H1 (cell line): ENCODE measurements around the gene MAD2L1BP. TPM values are rescaled to one million over a fixed set of nuclear protein-coding genes. Genes with fewer than 3 reads are reported as not detected.

ENCODE experiments used
- CTCF ChIA-PET: fragments of 300-600 bp; sonication (Branson Sonifier 250); formaldehyde crosslinking; loops from one replicate; lab custom pipeline; 2021; ENCODE audit not compliant: partially characterized antibody; lab: Charles Lee
- POLR2A ChIA-PET: fragments of 300-600 bp; sonication (Branson Sonifier 250); formaldehyde crosslinking; loops from one replicate; lab custom pipeline; 2021; ENCODE audit warnings: inconsistent platforms; ENCODE audit not compliant: partially characterized antibody; lab: Charles Lee
- DNase-seq, 2 experiments: peaks; one replicate each; pipeline versions ENCODE4 v3.0.0 to v3.0.0-alpha.2; 2010 to 2022; ENCODE audit warnings: low spot score in 2 of 2, low read depth in 1 of 2, mixed read lengths in 1 of 2
- FAIRE-seq: peaks from 2 replicates; lab custom pipeline; 2011; peaks lifted over from hg19 to GRCh38; lab: Jason Lieb, UNC
- H2AFZ ChIP-seq: 2 replicates; pipeline ENCODE4 v1.8.1; 2012; ENCODE audit warnings: low read length, inconsistent platforms
- H2AK5ac ChIP-seq: 2 replicates; pipeline ENCODE4 v1.6.1; 2013; ENCODE audit warnings: low read depth, low read length
- H2BK120ac ChIP-seq: replicated peaks from 2 replicates; pipeline ENCODE3; 2013; ENCODE audit warnings: low read depth, low read length, inconsistent platforms
- H2BK12ac ChIP-seq: 2 replicates; pipeline ENCODE4 v1.6.1; 2013; ENCODE audit warnings: low read depth, low read length
- H2BK15ac ChIP-seq: 2 replicates; pipeline ENCODE4 v1.6.1; 2013; ENCODE audit warnings: low read length
- H2BK20ac ChIP-seq: 2 replicates; pipeline ENCODE4 v1.6.1; 2013; ENCODE audit warnings: low read length
- H2BK5ac ChIP-seq: 2 replicates; pipeline ENCODE4 v1.6.1; 2013; ENCODE audit warnings: low read depth, low read length
- H3K14ac ChIP-seq: 2 replicates; pipeline ENCODE4 v1.6.1; 2013; ENCODE audit warnings: inconsistent platforms; ENCODE audit not compliant: insufficient read length
- H3K18ac ChIP-seq: 2 replicates; pipeline ENCODE4 v1.6.1; 2013; ENCODE audit warnings: low read length; ENCODE audit errors: extremely low read depth
- H3K23ac ChIP-seq: 2 replicates; pipeline ENCODE4 v1.6.1; 2013; ENCODE audit warnings: inconsistent platforms; ENCODE audit not compliant: insufficient read length
- H3K23me2 ChIP-seq: 2 replicates; pipeline ENCODE4 v1.6.1; 2013; ENCODE audit warnings: low read depth, low read length
- H3K27ac ChIP-seq: 2 replicates; pipeline ENCODE4 v1.6.1; 2011; ENCODE audit warnings: low read depth, low read length, inconsistent platforms
- H3K27me3 ChIP-seq, 4 experiments: replicated peaks in 1 of 4; 1 replicate in 1 of 4; 2 replicates in 3 of 4; pipeline versions ENCODE4 v1.6.1 to v1.8.1; 2011 to 2013; ENCODE audit warnings: low read length in 3 of 4, mild to moderate bottlenecking in 3 of 4, inconsistent platforms in 2 of 4, mixed read lengths in 2 of 4, moderate library complexity in 1 of 4; ENCODE audit not compliant: control insufficient read depth in 3 of 4, insufficient read depth in 3 of 4; ENCODE audit errors: extremely low read depth in 1 of 4
- H3K36me3 ChIP-seq, 4 experiments: 2 replicates each; pipeline versions ENCODE4 v1.6.1 to v1.8.1; 2011 to 2013; ENCODE audit warnings: mild to moderate bottlenecking in 4 of 4, low read length in 3 of 4, moderate library complexity in 2 of 4, control low read depth in 1 of 4, inconsistent platforms in 1 of 4; ENCODE audit not compliant: insufficient read depth in 4 of 4, control insufficient read depth in 2 of 4
- H3K4ac ChIP-seq: replicated peaks from 2 replicates; pipeline ENCODE3; 2013; ENCODE audit warnings: low read length, low read depth, mixed read lengths, inconsistent platforms; ENCODE audit not compliant: insufficient read length
- H3K4me1 ChIP-seq, 4 experiments: replicated peaks in 1 of 4; 1 replicate in 1 of 4; 2 replicates in 3 of 4; pipeline versions ENCODE4 v1.6.1 to v1.8.1; 2011 to 2013; ENCODE audit warnings: low read length in 3 of 4, inconsistent platforms in 2 of 4, mixed read lengths in 1 of 4; ENCODE audit not compliant: insufficient read depth in 4 of 4, control insufficient read depth in 3 of 4
- H3K4me2 ChIP-seq, 2 experiments: 2 replicates each; pipeline versions ENCODE4 v1.6.1 to v1.8.1; 2011 to 2013; ENCODE audit warnings: low read depth in 2 of 2, low read length in 2 of 2, control low read depth in 1 of 2, inconsistent platforms in 1 of 2, mild to moderate bottlenecking in 1 of 2; ENCODE audit not compliant: insufficient read depth in 1 of 2
- H3K4me3 ChIP-seq, 4 experiments: fragments of 200-600, 300-600 bp in 1 of 4; sonication (generic), shearing (Covaris generic), sonication (Bioruptor Twin) in 1 of 4; 2 replicates each; pipeline versions ENCODE4 v1.5.1 to v1.8.1; 2011 to 2016; ENCODE audit warnings: low read length in 4 of 4, low read depth in 3 of 4, control low read depth in 2 of 4, inconsistent platforms in 2 of 4, mild to moderate bottlenecking in 2 of 4, mixed read lengths in 1 of 4, moderate library complexity in 1 of 4; ENCODE audit not compliant: insufficient read depth in 2 of 4; ENCODE audit errors: extremely low read depth in 1 of 4
- H3K56ac ChIP-seq: replicated peaks from 2 replicates; pipeline ENCODE3; 2013; ENCODE audit warnings: low read depth, mild to moderate bottlenecking, mixed read lengths, low read length, inconsistent platforms; ENCODE audit not compliant: insufficient read length
- H3K79me1 ChIP-seq: 2 replicates; pipeline ENCODE4 v1.6.1; 2013; ENCODE audit warnings: low read depth, low read length, control low read depth
- H3K79me2 ChIP-seq, 2 experiments: 2 replicates each; pipeline versions ENCODE4 v1.6.1 to v1.8.1; 2012 to 2013; ENCODE audit warnings: low read length in 2 of 2, mild to moderate bottlenecking in 2 of 2, inconsistent platforms in 1 of 2; ENCODE audit not compliant: insufficient read depth in 2 of 2, control insufficient read depth in 1 of 2
- H3K9ac ChIP-seq, 4 experiments: replicated peaks in 1 of 4; 1 replicate in 1 of 4; 2 replicates in 3 of 4; pipeline versions ENCODE4 v1.6.1 to v1.8.1; 2011 to 2013; ENCODE audit warnings: low read depth in 3 of 4, low read length in 3 of 4, control low read depth in 2 of 4, mild to moderate bottlenecking in 2 of 4, moderate library complexity in 2 of 4, inconsistent platforms in 1 of 4; ENCODE audit errors: extremely low read depth in 1 of 4
- H3K9me3 ChIP-seq, 2 experiments: 2 replicates each; pipeline versions ENCODE4 v1.6.1 to v1.8.1; 2012 to 2013; ENCODE audit warnings: mild to moderate bottlenecking in 2 of 2, moderate library complexity in 2 of 2, control low read depth in 1 of 2, inconsistent platforms in 1 of 2, low read depth in 1 of 2, low read length in 1 of 2, mixed read lengths in 1 of 2; ENCODE audit not compliant: insufficient read depth in 2 of 2
- H4K20me1 ChIP-seq, 2 experiments: replicated peaks in 1 of 2; 2 replicates each; pipeline versions ENCODE3 to v1.8.1; 2011 to 2013; ENCODE audit warnings: inconsistent platforms in 2 of 2, low read length in 2 of 2, mild to moderate bottlenecking in 1 of 2; ENCODE audit not compliant: insufficient read depth in 2 of 2, control insufficient read depth in 1 of 2
- H4K5ac ChIP-seq: 2 replicates; pipeline ENCODE4 v1.6.1; 2013; ENCODE audit warnings: low read length, low read depth, mixed read lengths, inconsistent platforms; ENCODE audit not compliant: insufficient read length
- H4K8ac ChIP-seq: 2 replicates; pipeline ENCODE4 v1.8.0; 2013; ENCODE audit warnings: mild to moderate bottlenecking, moderate library complexity, low read length, inconsistent platforms; ENCODE audit not compliant: insufficient read depth; ENCODE audit errors: extremely low read depth
- H4K91ac ChIP-seq: replicated peaks from 2 replicates; pipeline ENCODE3; 2013; ENCODE audit warnings: low read length, mixed read lengths, inconsistent platforms; ENCODE audit not compliant: insufficient read length
- FOSL1 ChIP-seq: IDR thresholded peaks from 2 replicates; pipeline ENCODE4 v1.6.1; 2011; ENCODE audit warnings: mild to moderate bottlenecking, low read depth, low read length, moderate library complexity; ENCODE audit not compliant: insufficient read depth
- GABPA ChIP-seq: IDR thresholded peaks from 2 replicates; pipeline ENCODE4 v1.6.1; 2011; ENCODE audit warnings: mild to moderate bottlenecking, low read length, moderate library complexity, borderline replicate concordance; ENCODE audit not compliant: insufficient read depth
- KDM4A ChIP-seq: IDR thresholded peaks from one replicate; pipeline ENCODE4 v1.7.1; 2012; ENCODE audit warnings: low read depth, mild to moderate bottlenecking, moderate library complexity, low read length, inconsistent platforms; ENCODE audit not compliant: severe bottlenecking
- MAFK ChIP-seq: IDR thresholded peaks from 2 replicates; pipeline ENCODE4 v1.6.1; 2012; ENCODE audit warnings: low read depth, mild to moderate bottlenecking, improper control_type of control experiment, low read length
- NANOG ChIP-seq: IDR thresholded peaks from 2 replicates; pipeline ENCODE4 v1.6.1; 2011; ENCODE audit warnings: low read length, low read depth, mild to moderate bottlenecking, inconsistent platforms; ENCODE audit not compliant: insufficient read depth, poor library complexity, severe bottlenecking
- PHF8 ChIP-seq: fragments of 200-600 bp; sonication (generic); conservative IDR thresholded peaks from 2 replicates; pipeline ENCODE4 v1.7.1; 2012; ENCODE audit warnings: low read depth, mild to moderate bottlenecking, inconsistent platforms, low read length, moderate library complexity
- RBBP5 ChIP-seq: IDR thresholded peaks from 2 replicates; pipeline ENCODE4 v1.7.1; 2012; ENCODE audit warnings: low read depth, mild to moderate bottlenecking, inconsistent platforms, low read length, moderate library complexity, borderline replicate concordance
- RNF2 ChIP-seq: fragments of 200-900, 300-1000 bp; sonication (generic); IDR thresholded peaks from 2 replicates; pipeline ENCODE4 v1.7.1; 2016; ENCODE audit warnings: borderline replicate concordance, low read depth, mild to moderate bottlenecking, antibody characterized with exemption, low read length; ENCODE audit not compliant: poor library complexity, severe bottlenecking; ENCODE audit errors: missing control alignments
- SAP30 ChIP-seq: fragments of 300-600 bp; sonication (generic); IDR thresholded peaks from 2 replicates; pipeline ENCODE4 v1.7.1; 2012; ENCODE audit warnings: low read length, moderate library complexity, mild to moderate bottlenecking, inconsistent platforms; ENCODE audit not compliant: insufficient read depth, insufficient replicate concordance
- SRF ChIP-seq: IDR thresholded peaks from 2 replicates; pipeline ENCODE4 v1.6.1; 2011; ENCODE audit warnings: mild to moderate bottlenecking, low read depth, low read length, moderate library complexity
- TCF12 ChIP-seq: IDR thresholded peaks from 2 replicates; pipeline ENCODE4 v1.6.1; 2011; ENCODE audit warnings: low read depth, mild to moderate bottlenecking, low read length
- WGBS, 2 experiments: shearing (Covaris generic) in 1 of 2; methylation state at CpG; one replicate each; pipeline versions ENCODE4 v1.1.6 to v1.1.7; 2013 to 2015; ENCODE audit warnings: low lambda C conversion rate in 2 of 2, mixed read lengths in 2 of 2, inconsistent platforms in 1 of 2, low coverage in 1 of 2, missing lambda C conversion rate in 1 of 2; ENCODE audit not compliant: insufficient replicate concordance in 2 of 2, insufficient coverage in 1 of 2, insufficient read length in 1 of 2; ENCODE audit errors: extremely low coverage in 1 of 2, missing lambda C conversion rate in 1 of 2; 5-methylcytosine and 5-hydroxymethylcytosine counted together
- polyA plus RNA-seq, 7 experiments: library from polyadenylated mRNA; depleted of rRNA in 3 of 7; stranded (reverse) in 5 of 7; unstranded in 2 of 7; fragments of >200 nt in 5 of 7; fragments of 200-250 nt in 2 of 7; gene quantifications; 1 replicate in 5 of 7; 2 replicates in 1 of 7; 4 replicates in 1 of 7; pipeline versions ENCODE4 v1.2.1 to v1.2.3, GENCODE V29; 2011 to 2013; ENCODE audit warnings: missing spikeins in 2 of 7, mixed read lengths in 2 of 7
- total RNA-seq: library from RNA; stranded (reverse); fragmentation: NEBNext Ultra II Directional; extraction: Animal tissue kit (Norgen Biotek cat#: 25700); gene quantifications from 2 replicates; pipeline ENCODE4 v1.2.1, GENCODE V29; 2021
- TF ChIP-seq, protein P1 (sequence below): IDR thresholded peaks from 2 replicates; pipeline ENCODE4 v1.6.1; 2012; ENCODE audit warnings: inconsistent platforms

MAD2L1BP gene
- total and polyA plus RNA-seq, 2 of the 8 experiments (the other 6 are each of a cell fraction or from before 2014, with no cell fraction given), result 35.5 to 70.0 TPM

DNA sequence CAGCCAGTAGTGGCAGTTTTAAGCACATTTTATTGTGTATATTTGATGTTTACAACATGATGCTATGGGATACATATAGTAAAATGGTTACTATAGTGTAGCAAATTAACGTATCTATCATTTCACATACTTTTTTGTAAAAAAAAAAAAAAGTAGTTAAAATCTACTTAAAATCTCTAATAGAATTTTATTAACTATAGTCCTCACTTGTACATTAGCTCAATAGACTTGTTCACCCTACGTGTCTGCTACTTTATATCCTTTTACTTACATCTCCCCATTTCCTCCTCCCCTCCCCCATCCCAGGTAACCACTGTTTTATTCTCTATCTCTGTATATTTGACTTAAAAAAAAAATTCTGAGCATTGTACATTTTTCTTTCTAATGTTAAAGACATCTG, 29.6 kb upstream of the MAD2L1BP start:
- no peak overlapping the region for H3K14ac ChIP-seq
- CTCF ChIA-PET, result interaction anchor here (1.1 to 3.6 kb wide), 3 partner anchors 12 to 494 kb away, joined by 3 to 22 read pairs (median 3); no protein-coding TSS in a partner anchor
- POLR2A ChIA-PET, result interaction anchor here (0.6 to 1.2 kb wide), 3 partner anchors 10 to 22 kb away, joined by 3 read pairs; no protein-coding TSS in a partner anchor
- no peak overlapping the region for H3K56ac ChIP-seq
- FAIRE-seq, result no peak
- no peak overlapping the region for H3K4ac ChIP-seq
- H3K79me1 ChIP-seq, result no peaks in the 10 kb centered on the region
- no peak overlapping the region for H3K18ac ChIP-seq
- no peak overlapping the region for H4K91ac ChIP-seq
- H3K4me3 ChIP-seq, result no peak overlapping the region
- no peak overlapping the region for H2BK120ac ChIP-seq
- H3K9me3 ChIP-seq, result no peaks in the 10 kb centered on the region
- no peak overlapping the region for H3K4me2 ChIP-seq
- no peaks in the 10 kb centered on the region for H3K27me3 ChIP-seq
- no peak overlapping the region for H3K9ac ChIP-seq
- no peaks in the 10 kb centered on the region for H3K23me2 ChIP-seq
- H2BK12ac ChIP-seq, result no peak overlapping the region
- H3K79me2 ChIP-seq, result no peaks in the 10 kb centered on the region
- H2AFZ ChIP-seq, result no peak overlapping the region
- no peak overlapping the region for H3K23ac ChIP-seq
- no peak overlapping the region for H2BK20ac ChIP-seq
- H3K36me3 ChIP-seq, result peaks cover 2 to 9% (median 4%) of the 10 kb centered on the region in 4 experiments; a peak in 4 of 8 replicates
- WGBS, 2 experiments, result 91% methylated on average over 2 of the region's 2 CpGs; no CpG with 5 or more reads in 1 of the 2 experiments
- H4K20me1 ChIP-seq, result peaks cover 0 to 1% of the 10 kb centered on the region in 2 experiments
- H2AK5ac ChIP-seq, result no peak overlapping the region
- H2BK5ac ChIP-seq, result no peak overlapping the region
- H4K5ac ChIP-seq, result no peak overlapping the region
- no peak overlapping the region for H3K27ac ChIP-seq
- no peaks in the 10 kb centered on the region for H3K4me1 ChIP-seq
- H2BK15ac ChIP-seq, result no peak overlapping the region
- no peak for DNase-seq
- H4K8ac ChIP-seq, result no peak overlapping the region
- TF ChIP-seq SAP30 (no peak), RBBP5 (no peak), GABPA (no peak), FOSL1 (no peak), RNF2 (no peak), SRF (no peak), NANOG (no peak), MAFK (no peak), PHF8 (no peak), KDM4A (no peak), TCF12 (no peak)
- TF ChIP-seq, protein P1, sequence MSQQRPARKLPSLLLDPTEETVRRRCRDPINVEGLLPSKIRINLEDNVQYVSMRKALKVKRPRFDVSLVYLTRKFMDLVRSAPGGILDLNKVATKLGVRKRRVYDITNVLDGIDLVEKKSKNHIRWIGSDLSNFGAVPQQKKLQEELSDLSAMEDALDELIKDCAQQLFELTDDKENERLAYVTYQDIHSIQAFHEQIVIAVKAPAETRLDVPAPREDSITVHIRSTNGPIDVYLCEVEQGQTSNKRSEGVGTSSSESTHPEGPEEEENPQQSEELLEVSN, result no peak
